HTERT RPE-1 (cell line): ENCODE data around the gene CHRD.
"Not testable (repeated sequence)": the region's sequence is repeated elsewhere in the genome, so short reads cannot be mapped to it uniquely, and the experiment has no call there.

Source experiments
- in situ Hi-C: fragments of 300-500 bp; cut with MboI; formaldehyde crosslinking; loops from 4 replicates; pipeline ENCODE4 v1.14.3; 2020; ENCODE audit warnings: low sequenced_read_pairs

CHRD gene

GRCh38 chr3:184379358-184380184 is at the start of gene CHRD:
Gene CHRD (plus strand): TSS chr3:184380054. CDS start chr3:184380319, 265 bp downstream.
- in situ Hi-C loops, result no loop called here

- in situ Hi-C loops, result no loop called here
Measured at GRCh38 chr3:184332370-184333090, 47.3 kb upstream of the CHRD start.

GRCh38 chr3:184333190-184333589 is 46.7 kb upstream of the CHRD start:
- in situ Hi-C loops, result no loop called here

GRCh38 chr3:184333700-184334099 is 46.2 kb upstream of the CHRD start:
- in situ Hi-C loops, result no loop called here

GRCh38 chr3:184334470-184335158 is 45.2 kb upstream of the CHRD start:
- in situ Hi-C loops, result no loop called here

- in situ Hi-C loops, result no loop called here
Measured at GRCh38 chr3:184335291-184335660, 44.6 kb upstream of the CHRD start.

- in situ Hi-C loops, result no loop called here
Measured at GRCh38 chr3:184335661-184336546, 44.0 kb upstream of the CHRD start.

GRCh38 chr3:184336547-184337398 is 43.1 kb upstream of the CHRD start:
- in situ Hi-C loops, result no loop called here

- in situ Hi-C loops, result no loop called here
Measured at GRCh38 chr3:184337399-184337714, 42.5 kb upstream of the CHRD start, which contains the start of gene FAM131A. Gene FAM131A (plus strand): TSS chr3:184337600. CDS start chr3:184337631, 31 bp downstream.

- in situ Hi-C loops, result no loop called here
Measured at GRCh38 chr3:184337981-184338380, 41.9 kb upstream of the CHRD start.

- in situ Hi-C loops, result no loop called here
Measured at GRCh38 chr3:184338511-184338945, 41.3 kb upstream of the CHRD start.

GRCh38 chr3:184339001-184339400 is 40.9 kb upstream of the CHRD start:
- in situ Hi-C loops, result no loop called here

GRCh38 chr3:184339451-184340135 is 40.3 kb upstream of the CHRD start:
- in situ Hi-C loops, result not testable (repeated sequence)

GRCh38 chr3:184341925-184342324 is 37.9 kb upstream of the CHRD start:
- in situ Hi-C loops, result no loop called here

- in situ Hi-C loops, result no loop called here
Measured at GRCh38 chr3:184343200-184343876, 36.5 kb upstream of the CHRD start.

- in situ Hi-C loops, result no loop called here
Measured at GRCh38 chr3:184344579-184345316, 35.1 kb upstream of the CHRD start.

- in situ Hi-C loops, result no loop called here
Measured at GRCh38 chr3:184345317-184346144, 34.3 kb upstream of the CHRD start.
